NCI-H526 treated with DMSO at 0.1 percent for 48 hours (cell line): ENCODE measurements around the gene MGAT3.
A peak's percentile ranks its signal among the peaks of the same experiment; 100 is the strongest.
"Not testable (repeated sequence)": the region's sequence is repeated elsewhere in the genome, so short reads cannot be mapped to it uniquely, and the experiment has no call there.

ENCODE experiments used
- DNase-seq: peaks from one replicate; lab custom pipeline; 2025; lab: John Stamatoyannopoulos, UW

Gene MGAT3

GRCh38 chr22:39456522-39457197 lies at the start of gene MGAT3:
Gene MGAT3, plus strand, starts transcription at chr22:39457012. Its CDS starts 30,336 bp downstream, at chr22:39487348.
- DNase-seq, result no peak

DNA sequence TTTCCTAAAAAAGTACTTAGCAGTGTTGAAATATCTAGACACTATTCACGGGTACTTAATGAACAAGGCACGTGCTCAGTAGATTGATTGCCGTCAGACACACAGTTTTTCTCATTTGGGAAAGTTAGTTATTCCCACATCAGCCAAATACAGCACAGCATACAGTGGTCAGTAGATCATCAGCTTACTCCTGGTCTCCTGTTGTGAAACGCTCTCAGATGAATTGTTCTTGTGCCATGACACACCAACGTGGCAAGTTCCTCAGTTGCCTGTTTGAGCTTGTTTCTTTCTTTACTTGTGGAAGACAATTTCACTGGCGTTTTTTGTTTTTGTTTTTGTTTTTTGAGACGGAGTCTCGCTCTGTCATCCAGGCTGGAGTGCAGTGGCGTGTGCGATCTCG lies 48.6 kb upstream of the MGAT3 start:
- no peak for DNase-seq

DNA sequence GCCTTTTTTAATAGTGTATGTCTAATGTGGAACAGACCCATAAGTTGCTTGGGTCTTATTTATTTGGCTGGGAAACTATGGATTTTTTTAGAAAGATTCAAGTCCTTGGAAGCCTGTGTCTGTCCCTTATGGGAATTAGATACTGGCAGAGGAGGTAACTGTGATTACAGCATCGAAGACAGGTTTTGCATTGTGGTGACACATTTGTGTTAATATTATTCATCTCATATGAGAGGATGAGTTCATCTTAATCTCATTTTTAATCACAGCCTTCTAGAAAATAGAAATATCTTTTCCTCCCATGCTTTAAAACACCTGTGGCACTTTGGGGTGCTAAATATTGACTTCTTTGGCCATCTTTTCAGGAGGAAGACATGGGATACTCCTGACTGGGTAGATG lies 48.0 kb upstream of the MGAT3 start:
- no peak for DNase-seq

DNA sequence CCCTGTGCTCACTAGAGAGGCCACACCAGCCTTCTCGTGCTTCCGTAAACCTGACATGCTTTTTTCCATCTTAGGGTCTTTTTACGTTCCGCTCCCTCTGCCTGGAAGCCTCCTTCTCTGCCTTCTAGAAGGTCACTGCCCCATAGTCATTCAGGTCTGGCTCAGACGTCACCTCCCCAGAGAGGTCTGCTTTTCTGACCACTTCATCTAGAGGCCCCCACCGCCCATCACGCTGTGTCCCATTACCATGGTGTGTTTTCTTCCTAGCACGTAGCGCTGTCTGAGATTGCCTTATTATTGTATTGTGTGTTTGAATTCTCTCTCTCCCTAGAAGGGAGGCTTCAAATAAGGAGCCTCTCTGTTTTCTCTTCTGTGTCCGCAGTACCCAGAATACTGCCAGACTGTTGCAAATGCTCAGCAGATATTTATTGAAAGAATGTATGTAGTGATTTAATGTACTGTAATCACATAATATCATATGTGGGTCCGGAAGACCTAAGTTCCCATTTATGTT lies 47.2 kb upstream of the MGAT3 start:
- DNase-seq, result no peak

- no peak for DNase-seq
Measured at GRCh38 chr22:39410264-39410663, 46.5 kb upstream of the MGAT3 start.

- not testable (repeated sequence) for DNase-seq
Measured at GRCh38 chr22:39411828-39412365, 44.9 kb upstream of the MGAT3 start.

GRCh38 chr22:39413204-39413603 lies 43.6 kb upstream of the MGAT3 start:
- DNase-seq, result not testable (repeated sequence)

- no peak for DNase-seq
Measured at GRCh38 chr22:39414377-39414776, 42.4 kb upstream of the MGAT3 start.

GRCh38 chr22:39414886-39415285 lies 41.9 kb upstream of the MGAT3 start:
- no peak for DNase-seq

DNA sequence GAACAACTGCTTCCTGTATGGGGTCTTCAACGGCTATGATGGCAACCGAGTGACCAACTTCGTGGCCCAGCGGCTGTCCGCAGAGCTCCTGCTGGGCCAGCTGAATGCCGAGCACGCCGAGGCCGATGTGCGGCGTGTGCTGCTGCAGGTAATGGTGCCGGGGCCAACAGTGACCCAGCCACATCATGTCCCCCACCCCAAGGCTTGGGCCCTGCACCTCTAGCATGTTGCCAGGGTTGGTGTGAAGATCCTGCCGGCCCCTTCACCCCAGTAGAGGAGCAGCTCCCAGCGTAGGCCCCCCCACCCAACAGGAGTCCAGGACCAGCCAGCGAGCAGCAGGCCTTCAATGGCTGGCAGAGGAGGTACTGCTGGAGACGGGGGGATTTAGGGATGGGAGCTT lies 41.3 kb upstream of the MGAT3 start:
- DNase-seq, result no peak

GRCh38 chr22:39416319-39416718 lies 40.5 kb upstream of the MGAT3 start:
- no peak for DNase-seq

GRCh38 chr22:39417641-39418040 lies 39.2 kb upstream of the MGAT3 start:
- no peak for DNase-seq

GRCh38 chr22:39418696-39419095 lies 38.1 kb upstream of the MGAT3 start:
- DNase-seq, result peak; percentile 17

DNA sequence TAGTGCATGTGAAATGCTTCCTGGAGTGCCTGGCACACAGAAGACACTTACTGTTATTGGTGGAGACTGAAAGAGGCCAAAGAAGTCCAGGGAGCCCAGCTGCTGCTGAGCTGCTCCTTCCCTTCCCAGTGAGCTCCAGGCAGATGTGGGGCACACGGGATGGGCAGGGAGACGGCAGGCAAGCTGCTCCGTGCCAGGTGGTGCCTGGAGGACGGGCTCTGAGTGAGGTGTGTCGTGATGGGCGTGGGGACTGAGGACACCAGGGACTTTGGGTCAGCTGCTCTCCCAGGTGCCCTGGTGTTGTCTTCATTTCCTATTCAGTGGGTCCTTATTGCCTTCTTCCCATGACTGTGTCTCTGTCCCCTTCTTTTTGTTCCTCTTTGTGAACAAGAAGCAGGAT lies 37.7 kb upstream of the MGAT3 start:
- DNase-seq, result no peak

DNA sequence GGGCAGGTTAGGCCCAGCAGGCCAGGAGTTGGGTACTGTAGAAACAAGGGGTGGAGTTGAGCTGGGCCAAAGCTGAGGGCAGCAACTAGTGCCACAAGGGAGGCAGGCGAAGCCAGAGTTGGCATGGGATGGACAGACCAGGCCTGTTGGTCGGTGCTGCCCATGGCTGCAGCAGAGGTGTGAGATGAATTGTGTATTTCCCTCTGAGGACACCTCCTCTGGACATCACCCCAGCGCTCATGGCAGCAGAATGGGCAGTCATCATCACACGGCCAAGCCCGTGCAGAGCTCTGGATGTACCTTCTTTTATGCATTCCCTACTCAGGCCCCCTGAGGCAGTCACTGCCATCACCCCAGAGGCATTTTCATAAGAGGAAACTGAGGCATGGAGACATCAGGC lies 36.9 kb upstream of the MGAT3 start:
- no peak for DNase-seq

GRCh38 chr22:39421691-39422090 lies 35.1 kb upstream of the MGAT3 start:
- no peak for DNase-seq

- DNase-seq, result no peak
Measured at GRCh38 chr22:39422101-39422500, 34.7 kb upstream of the MGAT3 start.

DNA sequence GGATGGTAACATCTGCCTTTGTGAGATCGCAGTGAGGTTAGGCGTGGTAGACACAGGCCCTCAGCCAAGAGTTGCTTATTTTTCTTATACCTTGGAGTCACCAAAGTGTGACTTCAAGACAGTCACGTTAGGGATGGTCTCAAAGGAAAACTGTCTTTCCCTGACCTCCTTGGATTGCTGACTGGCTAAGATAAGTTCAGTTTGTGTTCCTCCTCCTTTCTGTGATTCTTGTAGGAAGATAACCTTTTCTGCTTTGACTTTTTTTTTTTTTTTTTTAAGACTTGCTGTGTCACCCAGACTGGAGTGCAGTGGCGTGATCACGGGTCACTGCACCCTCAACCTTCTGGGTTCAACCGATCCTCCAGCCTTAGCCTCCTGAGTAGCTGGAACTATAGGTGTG lies 34.1 kb upstream of the MGAT3 start:
- no peak for DNase-seq

DNA sequence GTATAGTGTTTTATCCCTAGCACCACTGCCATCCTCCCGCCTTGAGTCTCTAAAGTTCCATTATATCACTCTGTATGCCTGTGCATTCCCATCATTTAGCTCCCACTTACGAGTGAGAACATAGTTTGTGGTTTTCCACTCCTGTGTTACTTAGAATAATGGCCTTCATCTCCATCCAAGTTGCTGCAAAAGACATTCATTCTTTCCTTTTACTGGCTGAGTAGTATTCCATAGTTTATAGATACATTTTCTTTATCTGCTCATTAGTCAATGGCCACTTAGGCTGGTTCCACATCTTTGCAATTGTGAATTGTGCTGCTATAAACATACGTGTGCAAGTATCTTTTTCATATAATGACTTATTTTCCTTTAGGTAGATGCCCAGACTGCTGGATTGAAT lies 32.8 kb upstream of the MGAT3 start:
- no peak for DNase-seq

DNA sequence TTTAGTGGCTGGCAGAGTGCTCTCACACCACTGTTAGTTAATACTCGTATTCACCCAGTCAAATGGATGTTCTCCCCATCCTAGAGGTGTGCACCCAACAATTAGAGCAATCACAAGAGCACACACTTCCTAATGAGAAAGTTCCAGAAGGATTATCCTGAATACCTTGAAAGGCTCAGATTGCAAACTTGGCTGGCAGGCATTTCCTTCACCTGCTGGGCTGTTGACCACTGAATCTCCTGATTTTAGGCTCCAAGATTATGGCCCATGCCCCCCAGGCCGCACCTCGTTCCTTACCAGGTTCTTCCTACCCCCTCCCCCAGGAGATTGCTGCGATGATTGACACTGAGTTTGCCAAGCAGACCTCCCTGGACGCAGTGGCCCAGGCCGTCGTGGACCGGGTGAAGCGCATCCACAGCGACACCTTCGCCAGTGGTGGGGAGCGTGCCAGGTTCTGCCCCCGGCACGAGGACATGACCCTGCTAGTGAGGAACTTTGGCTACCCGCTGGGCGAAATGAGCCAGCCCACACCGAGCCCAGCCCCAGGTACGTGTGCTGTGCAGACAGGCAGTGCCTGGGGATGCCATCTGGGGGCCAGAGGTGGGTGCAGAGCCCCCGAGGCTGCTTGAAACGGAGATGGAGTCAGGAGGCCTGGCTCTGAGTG lies 30.3 kb upstream of the MGAT3 start:
- DNase-seq, result no peak

GRCh38 chr22:39427751-39428596 lies 28.8 kb upstream of the MGAT3 start:
- no peak for DNase-seq

DNA sequence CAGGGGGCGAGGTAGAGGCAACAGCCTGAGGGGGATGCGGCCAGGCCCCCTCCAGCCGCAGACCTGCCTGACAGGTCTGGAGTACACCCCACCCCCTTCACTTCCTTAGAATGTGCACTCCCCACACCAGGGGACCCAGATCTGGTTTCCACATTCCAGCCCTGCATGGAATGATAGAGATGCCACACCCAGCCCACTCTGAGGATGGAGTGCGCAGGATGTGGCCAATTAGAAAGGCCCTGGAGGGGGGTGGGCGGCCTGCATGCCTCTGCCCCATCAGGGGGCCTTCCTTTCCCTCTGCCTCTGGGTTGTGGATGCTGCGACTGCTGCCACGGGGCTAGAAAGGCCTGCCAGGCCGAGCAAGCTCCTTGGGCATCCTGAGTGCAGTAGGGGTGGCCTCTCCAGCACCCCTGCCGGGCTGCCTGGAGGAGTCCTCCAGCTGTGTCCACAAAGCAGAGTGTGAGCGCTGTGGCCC lies 28.2 kb upstream of the MGAT3 start:
- DNase-seq, result no peak
